Activated CD4-positive, alpha-beta T cell treated with anti-CD3 and anti-CD28 coated beads for 48 hours (primary cell): ENCODE data around the gene ATRX.
"Not testable (repeated sequence)": the region's sequence is repeated elsewhere in the genome, so short reads cannot be mapped to it uniquely, and the experiment has no call there.

Source experiments
- DNase-seq: peaks from one replicate; pipeline ENCODE4 v3.0.0-alpha.2; 2020

ATRX gene

GRCh38 chrX:77621453-77621852, 164.6 kb downstream of the ATRX start:
- not testable (repeated sequence) for DNase-seq

- no peak for DNase-seq
Measured at GRCh38 chrX:77617206-77617605, 168.8 kb downstream of the ATRX start.

- DNase-seq, result no peak
Measured at GRCh38 chrX:77603635-77604336, 182.2 kb downstream of the ATRX start.

- DNase-seq, result no peak
Measured at GRCh38 chrX:77597511-77597910, 188.5 kb downstream of the ATRX start.

- no peak for DNase-seq
Measured at GRCh38 chrX:77597090-77597489, 188.9 kb downstream of the ATRX start.

- no peak for DNase-seq
Measured at GRCh38 chrX:77595848-77596247, 190.2 kb downstream of the ATRX start.

GRCh38 chrX:77572322-77572721, 213.7 kb downstream of the ATRX start:
- no peak for DNase-seq

GRCh38 chrX:77565278-77565677, 220.7 kb downstream of the ATRX start:
- no peak for DNase-seq

- no peak for DNase-seq
Measured at GRCh38 chrX:77564823-77565222, 221.2 kb downstream of the ATRX start.

- DNase-seq, result no peak
Measured at GRCh38 chrX:77561372-77561771, 224.6 kb downstream of the ATRX start.

- no peak for DNase-seq
Measured at GRCh38 chrX:77556276-77556675, 229.7 kb downstream of the ATRX start.

GRCh38 chrX:77548751-77549150, 237.3 kb downstream of the ATRX start:
- no peak for DNase-seq

- not testable (repeated sequence) for DNase-seq
Measured at GRCh38 chrX:77539778-77540177, 246.2 kb downstream of the ATRX start.

- not testable (repeated sequence) for DNase-seq
Measured at GRCh38 chrX:77531261-77531660, 254.8 kb downstream of the ATRX start.

- DNase-seq, result no peak
Measured at GRCh38 chrX:77528034-77528433, 258.0 kb downstream of the ATRX start.

GRCh38 chrX:77527233-77528001, 258.6 kb downstream of the ATRX start:
- no peak for DNase-seq

GRCh38 chrX:77519765-77520164, 266.3 kb downstream of the ATRX start:
- no peak for DNase-seq

GRCh38 chrX:77514177-77514576, 271.8 kb downstream of the ATRX start:
- no peak for DNase-seq

- no peak for DNase-seq
Measured at GRCh38 chrX:77510007-77510406, 276.0 kb downstream of the ATRX start.

GRCh38 chrX:77505227-77505626, 280.8 kb downstream of the ATRX start:
- no peak for DNase-seq

- DNase-seq, result no peak
Measured at GRCh38 chrX:77502951-77503525, 283.0 kb downstream of the ATRX start.

GRCh38 chrX:77500164-77500563, 285.9 kb downstream of the ATRX start:
- DNase-seq, result not testable (repeated sequence)

GRCh38 chrX:77493677-77494553, 292.1 kb downstream of the ATRX start:
- no peak for DNase-seq
